OCI-LY1 (cell line): ENCODE results near the gene GPLD1.

ENCODE experiments used
- H2AFZ ChIP-seq: fragments of 200-600 bp; sonication (generic), shearing (Covaris generic); 2 replicates; pipeline ENCODE4 v1.6.0; 2014; ENCODE audit warnings: antibody characterized with exemption, mild to moderate bottlenecking, low read length
- H3F3A ChIP-seq: fragments of 200-600 bp; sonication (generic), shearing (Covaris generic); 2 replicates; pipeline ENCODE4 v1.6.0; 2014; ENCODE audit warnings: mild to moderate bottlenecking, antibody characterized with exemption, low read length, moderate library complexity; ENCODE audit not compliant: insufficient read depth
- H3K27ac ChIP-seq: fragments of 200-600 bp; sonication (generic); 2 replicates; pipeline ENCODE4 v1.5.1; 2014; ENCODE audit warnings: low read length, mixed run types, mild to moderate bottlenecking, low read depth; ENCODE audit not compliant: poor library complexity, severe bottlenecking
- H3K27me3 ChIP-seq: fragments of 200-600 bp; sonication (generic); 2 replicates; pipeline ENCODE4 v1.6.0; 2014; ENCODE audit warnings: antibody characterized with exemption, mild to moderate bottlenecking, low read length, moderate library complexity; ENCODE audit not compliant: insufficient read depth
- H3K36me3 ChIP-seq: fragments of 200-600 bp; sonication (generic); 2 replicates; pipeline ENCODE4 v1.6.1; 2014; ENCODE audit warnings: mild to moderate bottlenecking, antibody characterized with exemption, low read length, moderate library complexity, mixed read lengths; ENCODE audit not compliant: insufficient read depth
- H3K4me1 ChIP-seq: fragments of 200-600 bp; sonication (generic); 2 replicates; pipeline ENCODE4 v1.5.1; 2014; ENCODE audit warnings: mild to moderate bottlenecking, low read length, moderate library complexity; ENCODE audit not compliant: insufficient read depth, severe bottlenecking
- H3K4me2 ChIP-seq: fragments of 200-600 bp; sonication (generic), shearing (Covaris generic); 2 replicates; pipeline ENCODE4 v1.6.1; 2014; ENCODE audit warnings: low read length
- H3K4me3 ChIP-seq: fragments of 200-600 bp; sonication (generic); 2 replicates; pipeline ENCODE4 v1.5.1; 2014; ENCODE audit warnings: low read length, low read depth, mild to moderate bottlenecking, mixed read lengths; ENCODE audit not compliant: poor library complexity, severe bottlenecking
- H3K79me2 ChIP-seq: fragments of 200-600 bp; shearing (Covaris generic); 2 replicates; pipeline ENCODE4 v1.6.1; 2016; ENCODE audit warnings: mixed run types, low read length, mixed read lengths; ENCODE audit not compliant: insufficient read depth
- H3K9ac ChIP-seq: fragments of 200-600 bp; sonication (generic), shearing (Covaris generic); 2 replicates; pipeline ENCODE4 v1.6.1; 2014; ENCODE audit warnings: mild to moderate bottlenecking, low read length, mixed read lengths
- H3K9me2 ChIP-seq: fragments of 200-600 bp; sonication (generic), shearing (Covaris generic); 2 replicates; pipeline ENCODE4 v1.6.1; 2014; ENCODE audit warnings: low read depth, mild to moderate bottlenecking, low read length, mixed read lengths
- H3K9me3 ChIP-seq: fragments of 200-600 bp; shearing (Covaris generic); 2 replicates; pipeline ENCODE4 v1.6.1; 2014; ENCODE audit warnings: low read length, mixed read lengths
- H4K20me1 ChIP-seq: fragments of 200-600 bp; sonication (generic), shearing (Covaris generic); 2 replicates; pipeline ENCODE4 v1.6.0; 2016; ENCODE audit warnings: mild to moderate bottlenecking, low read length; ENCODE audit not compliant: insufficient read depth
- EZH2 ChIP-seq: fragments of 200-600 bp; sonication (generic), shearing (Covaris generic); IDR thresholded peaks from 2 replicates; pipeline ENCODE4 v1.8.0; 2017; ENCODE audit warnings: borderline replicate concordance, mixed run types, mild to moderate bottlenecking, antibody characterized with exemption, low read length, moderate library complexity, mixed read lengths
- TF ChIP-seq, protein P1 (sequence below): fragments of 200-600 bp; sonication (generic), shearing (Covaris generic); IDR thresholded peaks from 2 replicates; pipeline ENCODE4 v1.5.1; 2017; ENCODE audit warnings: mild to moderate bottlenecking, antibody characterized with exemption, low read length, moderate library complexity, mixed read lengths

GPLD1 gene

DNA sequence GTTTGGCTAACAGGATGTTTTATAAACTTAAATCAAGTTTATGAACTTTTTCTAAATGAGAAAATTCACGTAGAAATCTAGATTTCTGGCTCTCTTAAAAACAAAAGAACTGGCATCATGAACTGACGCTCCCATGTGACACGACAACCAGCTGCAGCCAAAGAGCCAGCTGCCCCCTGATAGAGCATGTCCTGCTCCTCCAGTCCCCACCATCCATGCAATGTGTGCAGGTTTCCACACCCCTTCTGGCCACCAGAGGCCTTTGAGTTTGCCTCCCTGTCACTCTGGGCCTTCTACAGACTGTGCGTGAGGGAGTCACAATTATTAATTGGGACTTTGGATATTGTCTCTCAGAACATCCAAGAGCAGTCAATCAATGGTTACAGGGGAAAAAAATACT is 1.6 kb upstream of the GPLD1 start:
- H3K9me3 ChIP-seq, result no peaks in the 10 kb centered on the region
- H2AFZ ChIP-seq, result no peak overlapping the region
- H3K9me2 ChIP-seq, result no peaks in the 10 kb centered on the region
- H3K79me2 ChIP-seq, result peaks cover 3% of the 10 kb centered on the region; the same call in 1 of the 2 replicates
- no peaks in the 10 kb centered on the region for H3K27me3 ChIP-seq
- no peak overlapping the region for H3K4me3 ChIP-seq
- H3K4me1 ChIP-seq, result peaks cover 27% of the 10 kb centered on the region
- no peak overlapping the region for H3K9ac ChIP-seq
- H4K20me1 ChIP-seq, result no peaks in the 10 kb centered on the region
- H3K36me3 ChIP-seq, result no peaks in the 10 kb centered on the region
- no peak overlapping the region for H3K27ac ChIP-seq
- no peaks in the 10 kb centered on the region for H3F3A ChIP-seq
- no peak overlapping the region for H3K4me2 ChIP-seq
- TF ChIP-seq, protein P1, sequence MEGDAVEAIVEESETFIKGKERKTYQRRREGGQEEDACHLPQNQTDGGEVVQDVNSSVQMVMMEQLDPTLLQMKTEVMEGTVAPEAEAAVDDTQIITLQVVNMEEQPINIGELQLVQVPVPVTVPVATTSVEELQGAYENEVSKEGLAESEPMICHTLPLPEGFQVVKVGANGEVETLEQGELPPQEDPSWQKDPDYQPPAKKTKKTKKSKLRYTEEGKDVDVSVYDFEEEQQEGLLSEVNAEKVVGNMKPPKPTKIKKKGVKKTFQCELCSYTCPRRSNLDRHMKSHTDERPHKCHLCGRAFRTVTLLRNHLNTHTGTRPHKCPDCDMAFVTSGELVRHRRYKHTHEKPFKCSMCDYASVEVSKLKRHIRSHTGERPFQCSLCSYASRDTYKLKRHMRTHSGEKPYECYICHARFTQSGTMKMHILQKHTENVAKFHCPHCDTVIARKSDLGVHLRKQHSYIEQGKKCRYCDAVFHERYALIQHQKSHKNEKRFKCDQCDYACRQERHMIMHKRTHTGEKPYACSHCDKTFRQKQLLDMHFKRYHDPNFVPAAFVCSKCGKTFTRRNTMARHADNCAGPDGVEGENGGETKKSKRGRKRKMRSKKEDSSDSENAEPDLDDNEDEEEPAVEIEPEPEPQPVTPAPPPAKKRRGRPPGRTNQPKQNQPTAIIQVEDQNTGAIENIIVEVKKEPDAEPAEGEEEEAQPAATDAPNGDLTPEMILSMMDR, result no peak
- no peak for TF ChIP-seq EZH2

DNA sequence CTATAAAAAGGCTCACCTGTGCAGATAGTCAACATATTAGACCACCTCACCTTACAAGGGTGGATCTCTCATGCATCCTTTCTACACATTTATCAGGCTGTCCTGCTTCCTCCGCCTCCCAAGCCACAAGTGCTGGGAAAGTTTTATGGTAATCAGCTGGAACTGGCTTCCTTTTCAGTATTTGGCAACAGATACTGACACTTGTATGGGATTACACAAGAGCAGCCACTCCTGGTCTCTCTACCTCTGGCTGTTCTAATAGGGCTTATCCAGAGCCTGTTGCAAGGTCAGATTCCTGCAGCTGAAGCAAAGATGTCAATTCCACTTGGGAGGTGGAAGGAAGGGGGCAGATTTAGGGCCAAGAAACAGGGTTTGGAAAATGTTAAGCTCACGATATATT is 503 bp upstream of the GPLD1 start:
- H3K27me3 ChIP-seq, result no peaks in the 10 kb centered on the region
- no peaks in the 10 kb centered on the region for H3K9me3 ChIP-seq
- no peaks in the 10 kb centered on the region for H3F3A ChIP-seq
- TF ChIP-seq EZH2, result no peak
- TF ChIP-seq, protein P1, result no peak
- no peak overlapping the region for H3K9ac ChIP-seq
- no peaks in the 10 kb centered on the region for H4K20me1 ChIP-seq
- H3K27ac ChIP-seq, result no peak overlapping the region
- H3K4me2 ChIP-seq, result no peak overlapping the region
- H3K4me3 ChIP-seq, result no peak overlapping the region
- H3K9me2 ChIP-seq, result no peaks in the 10 kb centered on the region
- peaks cover under 1% of the 10 kb centered on the region; the same call in 1 of the 2 replicates for H3K36me3 ChIP-seq
- no peak overlapping the region for H2AFZ ChIP-seq
- H3K79me2 ChIP-seq, result peaks cover 3% of the 10 kb centered on the region; the same call in 1 of the 2 replicates
- H3K4me1 ChIP-seq, result peaks cover 18% of the 10 kb centered on the region

DNA sequence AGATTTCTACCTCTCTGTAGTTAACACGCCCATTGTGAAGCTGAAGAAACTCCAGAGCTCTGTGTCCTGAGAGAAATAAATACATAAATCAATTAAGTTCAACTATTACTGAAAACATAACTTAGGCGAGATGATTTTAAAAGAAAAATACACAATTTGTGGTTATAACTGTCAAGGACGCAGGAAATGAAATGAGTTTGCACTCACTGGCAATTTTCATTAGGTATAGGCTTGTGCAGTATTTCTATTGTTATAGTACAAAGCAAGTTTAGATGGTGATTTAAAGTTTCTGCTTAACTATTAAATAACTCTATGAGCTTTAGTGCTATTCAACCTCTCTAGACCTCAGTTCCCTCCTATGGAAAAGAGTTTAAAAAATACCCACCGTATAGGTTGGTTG is 3.3 kb downstream of the GPLD1 start:
- Histone ChIP-seq H3K4me2 (no peak overlapping the region), H3K79me2 (no peaks in the 10 kb centered on the region), H3K36me3 (peaks cover 5% of the 10 kb centered on the region; the same call in 1 of the 2 replicates), H3K27me3 (no peaks in the 10 kb centered on the region), H3K4me3 (no peak overlapping the region), H4K20me1 (no peaks in the 10 kb centered on the region), H3K9me3 (no peaks in the 10 kb centered on the region), H3F3A (no peaks in the 10 kb centered on the region), H3K9me2 (no peaks in the 10 kb centered on the region), H3K9ac (no peak overlapping the region), H3K27ac (no peak overlapping the region), H3K4me1 (no peaks in the 10 kb centered on the region), H2AFZ (no peak overlapping the region)
- TF ChIP-seq, protein P1, result no peak
- no peak for TF ChIP-seq EZH2
